SH-SY5Y (cell line): ENCODE data around the gene RAB27A.

ENCODE experiments used
- GATA2 ChIP-seq: IDR thresholded peaks from 2 replicates; pipeline ENCODE4 v1.6.1; 2011; ENCODE audit warnings: mild to moderate bottlenecking, low read depth, low read length
- GATA3 ChIP-seq: IDR thresholded peaks from 2 replicates; pipeline ENCODE4 v1.6.1; 2011; ENCODE audit warnings: low read depth, mild to moderate bottlenecking, low read length, moderate library complexity

DNA sequence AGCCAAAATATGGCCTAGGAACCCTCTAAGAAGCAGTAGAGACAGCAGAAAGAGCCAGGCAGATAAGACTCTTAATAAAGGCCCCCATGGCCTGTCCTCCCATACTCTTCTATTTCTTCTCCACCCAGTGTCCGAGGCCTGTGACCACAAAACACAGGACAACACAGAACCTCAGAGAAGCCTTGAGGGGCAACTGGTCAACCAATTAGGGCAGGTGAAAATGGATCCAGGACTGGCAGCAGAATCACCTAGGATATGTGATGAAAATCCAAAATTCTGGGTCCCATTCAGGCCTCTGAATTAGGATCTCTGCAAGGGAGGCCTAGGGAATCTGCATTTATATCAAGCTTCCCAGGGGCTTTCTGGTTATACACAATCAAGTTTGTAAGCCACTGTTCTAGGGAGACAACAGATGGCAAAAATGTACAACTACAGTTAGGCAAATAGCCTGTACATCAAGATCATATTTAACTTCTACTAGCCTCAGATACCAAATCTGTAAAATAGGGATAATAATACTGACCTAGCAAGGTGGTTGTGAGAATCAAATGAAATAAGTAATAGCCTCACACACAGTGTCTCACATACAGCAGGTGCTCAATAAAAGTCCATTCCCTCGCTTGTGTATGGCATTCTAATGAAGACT, 10.4 kb downstream of the RAB27A start:
- TF ChIP-seq GATA2 (no peak), GATA3 (no peak)
